Measurements from ENCODE around the gene FBRSL1.

DNA sequence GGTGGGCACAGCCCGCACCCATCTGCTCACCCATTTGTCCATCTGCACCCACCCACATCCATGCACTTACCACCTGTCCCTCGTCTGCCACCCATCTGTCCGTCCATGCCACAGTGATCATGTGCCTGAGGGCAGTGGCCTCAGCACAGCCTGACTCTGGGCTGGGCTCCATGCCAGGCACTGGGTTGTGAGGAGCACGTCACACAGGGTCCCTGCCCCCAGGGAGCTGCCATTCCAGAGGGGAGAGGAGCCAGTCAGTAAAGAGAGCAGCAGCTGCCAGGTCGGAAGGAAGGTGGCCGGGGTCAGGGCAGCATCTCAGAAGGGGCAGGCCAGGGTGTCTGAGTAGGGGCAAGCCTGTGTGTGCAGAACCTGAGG is 43.6 kb downstream of the FBRSL1 start:
- TF ChIP-seq, protein P1, sequence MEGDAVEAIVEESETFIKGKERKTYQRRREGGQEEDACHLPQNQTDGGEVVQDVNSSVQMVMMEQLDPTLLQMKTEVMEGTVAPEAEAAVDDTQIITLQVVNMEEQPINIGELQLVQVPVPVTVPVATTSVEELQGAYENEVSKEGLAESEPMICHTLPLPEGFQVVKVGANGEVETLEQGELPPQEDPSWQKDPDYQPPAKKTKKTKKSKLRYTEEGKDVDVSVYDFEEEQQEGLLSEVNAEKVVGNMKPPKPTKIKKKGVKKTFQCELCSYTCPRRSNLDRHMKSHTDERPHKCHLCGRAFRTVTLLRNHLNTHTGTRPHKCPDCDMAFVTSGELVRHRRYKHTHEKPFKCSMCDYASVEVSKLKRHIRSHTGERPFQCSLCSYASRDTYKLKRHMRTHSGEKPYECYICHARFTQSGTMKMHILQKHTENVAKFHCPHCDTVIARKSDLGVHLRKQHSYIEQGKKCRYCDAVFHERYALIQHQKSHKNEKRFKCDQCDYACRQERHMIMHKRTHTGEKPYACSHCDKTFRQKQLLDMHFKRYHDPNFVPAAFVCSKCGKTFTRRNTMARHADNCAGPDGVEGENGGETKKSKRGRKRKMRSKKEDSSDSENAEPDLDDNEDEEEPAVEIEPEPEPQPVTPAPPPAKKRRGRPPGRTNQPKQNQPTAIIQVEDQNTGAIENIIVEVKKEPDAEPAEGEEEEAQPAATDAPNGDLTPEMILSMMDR (IDR thresholded peaks at IDR 0.05), result no peak
- TF ChIP-seq POLR2AphosphoS5 (IDR thresholded peaks at IDR 0.05) (no peak), POLR2A (IDR thresholded peaks at IDR 0.05) (no peak)

Measured in transverse colon (tissue), 4 donors.